DND-41 (cell line): ENCODE data around the gene COPG2.

Experiments
- EZH2 ChIP-seq: IDR thresholded peaks from 3 replicates; pipeline ENCODE4 v1.6.1; 2012; ENCODE audit warnings: borderline replicate concordance, low read depth, mild to moderate bottlenecking, moderate library complexity, low read length, inconsistent platforms; ENCODE audit not compliant: severe bottlenecking
- TF ChIP-seq, protein P1 (sequence below): IDR thresholded peaks from 2 replicates; pipeline ENCODE4 v1.5.1; 2012; ENCODE audit warnings: borderline replicate concordance, low read length, moderate library complexity, mild to moderate bottlenecking; ENCODE audit not compliant: poor library complexity, severe bottlenecking; ENCODE audit errors: extremely low read depth

DNA sequence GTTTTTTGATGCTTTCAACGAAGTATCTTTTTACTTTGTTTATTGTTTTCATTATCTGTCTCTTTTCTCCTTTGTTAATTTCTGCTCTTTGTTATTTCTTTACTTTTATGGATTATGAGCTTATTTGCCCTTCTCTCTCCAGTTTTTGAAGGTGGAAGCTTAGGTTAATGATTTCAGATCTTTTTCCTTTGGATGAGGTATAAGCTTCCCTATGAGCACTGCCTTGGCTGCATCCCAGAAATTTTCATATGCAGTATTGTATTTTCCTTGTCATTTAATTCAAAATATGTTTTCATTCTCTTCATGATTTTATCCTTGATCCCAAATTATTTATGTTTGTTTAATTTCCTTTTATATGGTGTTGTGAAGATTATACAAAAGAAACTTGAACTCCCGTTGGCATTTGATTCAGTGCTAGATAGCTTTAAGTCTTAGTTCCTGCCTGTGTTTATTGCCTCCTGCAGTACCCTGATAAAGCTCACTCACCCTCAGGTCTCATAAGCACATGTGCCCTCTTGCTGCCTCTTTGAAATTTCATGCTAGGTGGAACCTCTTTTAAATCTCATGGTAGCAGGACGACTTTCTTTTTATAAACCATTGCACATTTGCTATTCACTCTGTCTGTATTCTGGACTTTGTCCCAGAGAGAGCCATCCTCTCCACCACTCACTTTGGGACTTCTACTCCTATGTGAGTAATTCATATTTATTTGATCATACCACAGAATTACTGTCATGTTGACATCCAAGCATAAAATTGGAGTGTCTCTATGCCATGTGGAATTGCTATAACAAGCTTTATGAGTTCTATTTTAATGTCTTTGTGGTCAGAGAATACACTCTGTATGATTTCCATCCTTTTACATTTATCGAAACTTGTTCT is 204.8 kb downstream of the COPG2 start:
- TF ChIP-seq, protein P1, sequence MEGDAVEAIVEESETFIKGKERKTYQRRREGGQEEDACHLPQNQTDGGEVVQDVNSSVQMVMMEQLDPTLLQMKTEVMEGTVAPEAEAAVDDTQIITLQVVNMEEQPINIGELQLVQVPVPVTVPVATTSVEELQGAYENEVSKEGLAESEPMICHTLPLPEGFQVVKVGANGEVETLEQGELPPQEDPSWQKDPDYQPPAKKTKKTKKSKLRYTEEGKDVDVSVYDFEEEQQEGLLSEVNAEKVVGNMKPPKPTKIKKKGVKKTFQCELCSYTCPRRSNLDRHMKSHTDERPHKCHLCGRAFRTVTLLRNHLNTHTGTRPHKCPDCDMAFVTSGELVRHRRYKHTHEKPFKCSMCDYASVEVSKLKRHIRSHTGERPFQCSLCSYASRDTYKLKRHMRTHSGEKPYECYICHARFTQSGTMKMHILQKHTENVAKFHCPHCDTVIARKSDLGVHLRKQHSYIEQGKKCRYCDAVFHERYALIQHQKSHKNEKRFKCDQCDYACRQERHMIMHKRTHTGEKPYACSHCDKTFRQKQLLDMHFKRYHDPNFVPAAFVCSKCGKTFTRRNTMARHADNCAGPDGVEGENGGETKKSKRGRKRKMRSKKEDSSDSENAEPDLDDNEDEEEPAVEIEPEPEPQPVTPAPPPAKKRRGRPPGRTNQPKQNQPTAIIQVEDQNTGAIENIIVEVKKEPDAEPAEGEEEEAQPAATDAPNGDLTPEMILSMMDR = no peak
- TF ChIP-seq EZH2 = no peak
